HG03039 (cell line): ENCODE results near the gene RASL11B.

Experiments used
- ATAC-seq: cut with Tn5 transposase; IDR thresholded peaks from one replicate; pipeline ENCODE4 v1.9.1; 2021; ENCODE audit warnings: mild to moderate bottlenecking, moderate library complexity; ENCODE audit not compliant: unreplicated experiment

RASL11B gene

DNA sequence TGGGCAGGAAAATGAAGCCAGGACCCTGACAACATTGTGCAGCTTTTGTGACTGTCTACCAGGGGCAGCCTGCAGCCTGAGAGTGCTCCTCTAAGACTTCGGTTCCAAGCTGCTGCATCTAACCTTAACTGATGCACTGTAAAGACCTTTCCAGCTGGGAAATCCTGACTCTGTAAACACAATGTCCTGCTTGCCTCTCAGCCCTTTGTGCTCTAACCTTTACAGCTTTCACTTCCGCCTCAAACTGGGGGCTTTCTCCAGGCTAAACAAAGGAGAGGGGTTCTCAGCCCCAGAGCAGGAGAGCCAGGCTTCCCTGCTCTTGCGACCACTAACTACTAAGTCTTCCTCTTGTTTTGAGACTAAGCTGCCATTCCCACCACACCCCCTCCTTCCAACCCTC lies 19.3 kb upstream of the RASL11B start:
- ATAC-seq: no peak

DNA sequence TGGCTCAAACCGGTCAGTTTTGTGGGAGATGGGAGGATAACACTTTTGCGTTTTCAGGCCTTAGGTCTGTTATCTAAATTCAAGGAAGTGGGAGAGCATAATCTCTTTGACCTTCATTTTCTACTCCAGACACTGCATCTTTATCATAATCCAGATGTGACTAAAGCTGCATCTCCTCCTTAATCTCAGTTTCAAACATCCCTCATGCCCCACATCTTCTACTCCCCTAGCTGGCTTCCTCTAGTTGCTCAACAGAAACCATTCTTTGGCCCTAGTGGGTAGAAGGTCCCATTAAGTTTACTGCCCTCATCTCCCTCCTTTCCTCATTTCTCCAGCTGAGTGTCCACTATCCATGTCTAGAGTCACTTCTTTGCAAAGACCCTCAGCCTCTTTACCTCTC lies 18.8 kb upstream of the RASL11B start:
- ATAC-seq: no peak

DNA sequence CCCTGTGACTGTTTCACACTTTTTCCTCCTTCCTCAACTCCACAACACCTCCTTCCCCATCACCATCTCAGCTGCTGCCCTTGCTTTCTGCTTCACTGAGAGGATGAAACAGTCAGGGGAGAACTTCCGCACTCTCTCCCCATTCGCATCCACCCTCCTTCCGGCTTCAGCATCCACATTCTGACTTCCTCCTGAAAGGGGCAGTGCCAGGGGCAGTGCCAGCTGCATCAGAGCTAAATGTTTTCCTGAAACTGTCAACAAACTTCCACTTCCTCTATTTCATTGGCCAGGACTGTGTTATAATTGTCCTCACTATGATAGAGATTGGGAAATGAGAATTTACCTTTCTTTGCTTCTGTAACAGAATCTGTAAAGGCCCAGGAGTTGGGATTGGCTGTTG lies 18.2 kb upstream of the RASL11B start:
- ATAC-seq: no peak

DNA sequence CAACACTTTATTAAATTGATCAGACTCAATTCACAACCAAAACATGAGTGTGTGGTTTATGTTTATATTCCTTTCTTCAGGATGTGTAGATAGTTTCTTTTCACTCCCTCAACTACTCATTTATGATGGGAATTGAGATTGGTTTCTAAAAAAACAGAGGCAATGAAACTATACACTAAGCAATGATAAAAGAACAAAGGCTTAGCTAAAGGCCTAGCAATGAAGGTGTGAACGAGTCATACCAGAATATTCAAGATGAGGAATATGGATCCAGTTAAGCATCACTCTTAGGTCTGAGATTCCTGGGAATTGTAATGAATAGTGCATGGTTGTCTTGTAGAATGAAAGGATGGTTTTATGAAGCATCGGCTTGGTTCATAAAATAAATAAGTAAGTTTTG lies 17.5 kb upstream of the RASL11B start:
- no peak for ATAC-seq

DNA sequence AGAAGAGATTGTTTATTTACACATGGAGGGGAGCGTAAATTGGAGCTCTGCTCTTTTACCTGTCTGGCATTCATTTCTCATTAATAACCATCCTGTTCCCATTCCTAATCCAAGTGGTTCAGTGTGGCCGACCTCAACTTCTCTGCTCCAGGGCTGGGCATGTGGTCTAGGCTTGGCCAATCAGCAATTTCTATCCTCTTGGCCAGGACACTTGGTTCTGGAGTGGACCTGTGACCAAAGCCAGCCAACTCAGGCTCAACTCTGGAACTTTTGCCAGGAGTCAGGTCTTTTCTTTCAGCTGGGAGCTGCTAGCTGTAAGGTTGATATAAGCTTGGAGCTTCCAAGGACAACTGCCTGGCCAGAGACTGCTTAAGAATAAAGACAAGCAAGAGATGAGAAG lies 15.6 kb upstream of the RASL11B start:
- no peak for ATAC-seq

DNA sequence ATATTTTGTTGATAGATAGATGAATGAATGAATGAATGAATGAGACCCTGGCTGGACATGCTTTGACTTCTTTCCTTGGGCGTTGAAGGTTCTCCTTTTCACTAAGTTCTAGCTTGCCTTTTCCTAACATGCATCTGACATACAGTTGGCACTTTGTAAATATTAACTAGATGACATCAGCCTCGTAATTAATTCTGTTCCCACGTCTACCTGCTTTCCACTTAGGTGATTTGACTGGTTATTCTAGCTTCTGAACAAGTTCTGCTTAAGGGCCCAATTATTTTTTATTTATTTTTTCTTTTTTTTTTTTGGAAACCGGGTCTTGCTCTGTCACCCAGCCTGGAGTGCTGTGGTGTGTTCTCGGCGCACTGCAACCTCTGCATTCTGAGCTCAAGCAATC lies 13.9 kb upstream of the RASL11B start:
- no peak for ATAC-seq

DNA sequence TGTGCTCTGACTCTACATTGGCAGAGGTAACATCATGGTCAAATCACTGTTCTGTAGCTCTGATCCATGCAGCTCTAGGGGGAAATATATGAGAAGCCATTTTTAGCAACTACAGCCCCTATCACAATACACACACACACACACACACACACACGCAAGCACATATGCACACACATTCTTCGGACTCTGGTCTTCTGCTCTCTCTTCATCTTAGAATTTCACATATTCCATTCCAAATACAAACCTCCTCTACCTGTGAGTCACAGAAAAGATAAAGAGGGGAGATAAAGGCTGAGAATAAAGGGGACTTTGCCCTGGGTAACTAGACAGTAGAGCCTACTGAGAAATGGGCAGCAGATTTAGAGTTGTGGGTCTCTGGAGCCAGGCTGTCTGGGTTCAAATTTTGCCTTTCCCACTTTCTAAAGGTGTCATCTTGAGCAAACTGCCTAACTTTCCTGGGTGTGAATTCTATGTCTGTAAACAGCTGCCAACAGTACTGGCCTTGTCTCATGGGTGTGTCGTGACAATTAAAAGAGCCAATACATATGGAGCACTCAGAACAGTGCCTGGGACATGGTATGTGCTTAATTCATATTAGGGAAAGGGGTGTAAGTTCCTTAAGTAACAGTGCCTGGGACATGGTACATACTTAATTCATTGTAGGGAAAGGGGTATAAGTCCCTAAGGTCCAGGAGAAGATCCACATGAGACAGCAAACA lies 11.6 kb upstream of the RASL11B start:
- ATAC-seq: no peak

GRCh38 chr4:52852041-52852440 lies 10.1 kb upstream of the RASL11B start:
- no peak for ATAC-seq

DNA sequence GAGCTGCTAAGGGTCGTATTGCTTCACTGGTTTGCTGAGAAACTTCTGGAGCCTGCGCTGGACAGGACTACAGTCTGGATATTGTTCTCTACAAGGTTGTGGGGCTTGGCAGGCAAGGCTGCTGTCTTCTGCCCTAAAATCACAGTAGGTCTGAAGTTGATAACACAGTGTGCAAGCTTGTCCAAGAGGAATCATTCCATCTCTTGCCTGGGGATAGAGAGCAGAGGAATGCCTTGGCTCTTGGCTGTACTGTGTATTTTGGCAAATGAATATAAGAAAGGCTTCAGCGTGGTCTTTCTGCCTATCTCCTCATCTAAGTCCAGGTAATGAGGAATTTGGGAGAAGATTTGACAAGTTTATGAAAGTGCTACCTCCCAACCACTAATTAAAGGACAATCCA lies 9.4 kb upstream of the RASL11B start:
- ATAC-seq: no peak

GRCh38 chr4:52853351-52853750 lies 8.8 kb upstream of the RASL11B start:
- ATAC-seq: no peak

DNA sequence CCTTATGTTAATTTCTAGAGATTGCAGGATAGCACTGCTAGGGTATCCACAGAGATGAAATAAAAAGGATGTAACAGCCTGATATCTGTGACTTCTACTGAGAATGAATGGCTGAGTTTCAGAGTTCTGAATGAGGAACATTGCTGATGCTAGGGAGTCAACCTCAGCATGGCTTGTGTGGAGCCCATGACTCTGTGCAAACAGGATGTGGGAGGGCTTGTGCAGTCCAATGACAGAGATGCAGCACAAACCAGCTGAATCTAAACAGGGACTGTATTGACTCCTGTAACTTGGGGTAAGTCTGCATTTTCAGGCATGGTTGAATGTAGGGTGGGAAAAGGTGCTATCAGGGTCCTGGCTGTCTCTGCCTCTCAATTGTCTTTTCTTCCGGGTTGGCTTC lies 5.3 kb upstream of the RASL11B start:
- ATAC-seq: no peak

DNA sequence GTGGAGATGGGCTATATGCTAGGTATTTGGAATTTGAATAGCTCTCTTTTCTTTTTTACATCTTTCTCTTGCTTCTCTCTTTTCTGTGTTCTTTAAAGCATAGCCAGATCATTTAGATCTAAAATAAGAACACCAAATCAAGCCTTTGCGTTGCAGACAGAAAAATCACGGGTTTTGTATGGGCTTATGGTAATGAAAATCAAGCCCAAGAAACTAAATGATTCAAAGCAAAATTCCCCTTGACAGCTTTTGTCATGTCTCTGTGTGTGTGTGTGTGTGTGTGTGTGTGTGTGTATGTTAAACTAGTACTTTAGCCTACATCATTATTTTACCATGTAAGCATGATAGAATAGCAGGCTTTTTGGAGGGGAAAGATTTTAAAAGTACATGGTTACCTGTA lies 1.8 kb upstream of the RASL11B start:
- ATAC-seq: no peak

GRCh38 chr4:52861171-52861823 lies 820 bp upstream of the RASL11B start:
- ATAC-seq: no peak

DNA sequence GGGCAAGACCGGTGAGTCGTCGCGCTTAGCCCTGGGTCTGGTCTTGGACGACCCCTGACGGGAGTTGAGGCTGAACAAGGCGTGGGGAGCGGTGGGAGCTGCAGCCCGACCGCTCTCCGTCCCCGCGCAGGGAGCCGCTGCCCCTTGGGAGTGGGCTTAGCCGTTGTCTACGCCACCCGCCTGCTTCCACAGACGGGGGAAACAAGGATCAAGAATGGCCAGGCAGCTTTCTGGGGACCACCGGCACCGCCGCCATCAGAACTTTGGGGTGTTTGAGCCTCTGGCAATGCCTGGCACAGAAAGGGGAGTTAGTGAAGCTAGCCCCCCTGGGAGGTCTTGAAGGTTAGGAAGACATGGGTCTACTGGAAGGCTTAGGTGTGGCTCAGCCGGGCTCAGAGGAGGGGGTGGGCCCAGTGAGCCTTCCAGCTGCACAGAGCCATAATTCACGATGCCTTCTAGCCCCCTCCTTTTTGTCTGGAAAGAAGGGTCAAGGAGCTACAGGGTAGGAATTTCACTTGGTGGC lies 583 bp downstream of the RASL11B start:
- ATAC-seq: no peak

- no peak for ATAC-seq
Observed at GRCh38 chr4:52863324-52863723, 1.2 kb downstream of the RASL11B start.

DNA sequence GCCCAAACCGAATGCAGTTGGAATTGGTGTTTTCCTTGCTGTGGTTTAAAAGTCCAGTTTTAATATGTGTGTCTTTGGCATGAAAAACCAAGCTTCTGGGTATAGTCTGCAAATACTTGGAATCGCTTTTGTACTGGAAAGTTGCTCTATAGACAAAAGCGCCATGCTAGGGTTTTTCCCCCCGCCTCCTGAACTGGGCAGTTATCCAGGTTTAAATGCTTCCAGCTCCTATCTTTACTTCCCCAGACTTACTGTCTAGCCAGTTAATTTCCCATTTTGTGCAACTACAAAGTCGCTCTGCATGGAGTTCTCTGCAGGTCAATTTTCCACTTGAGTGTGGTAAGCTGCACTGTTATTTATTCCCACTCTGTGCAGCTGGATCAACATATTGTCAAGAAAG lies 2.7 kb downstream of the RASL11B start:
- ATAC-seq: no peak

- no peak for ATAC-seq
Observed at GRCh38 chr4:52865300-52865699, 3.2 kb downstream of the RASL11B start.

DNA sequence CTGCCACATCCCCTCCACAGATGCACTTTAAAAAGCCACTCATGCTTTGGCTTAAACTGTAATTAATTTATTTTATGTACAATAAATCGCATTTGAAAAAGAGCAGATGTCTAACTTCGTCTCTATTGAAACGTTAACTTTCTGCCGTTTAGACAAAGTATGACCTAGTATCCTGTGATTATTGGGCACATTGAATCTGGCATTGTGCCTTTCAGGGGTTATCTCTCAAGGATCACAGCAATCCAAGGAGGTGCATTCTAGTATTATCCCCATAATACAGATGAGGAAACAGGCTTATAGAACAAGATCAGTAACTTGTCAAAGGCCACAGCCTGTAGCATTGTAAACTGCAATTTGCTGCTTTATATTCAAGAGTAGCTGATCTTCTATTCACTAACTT lies 4.6 kb downstream of the RASL11B start:
- ATAC-seq: no peak

DNA sequence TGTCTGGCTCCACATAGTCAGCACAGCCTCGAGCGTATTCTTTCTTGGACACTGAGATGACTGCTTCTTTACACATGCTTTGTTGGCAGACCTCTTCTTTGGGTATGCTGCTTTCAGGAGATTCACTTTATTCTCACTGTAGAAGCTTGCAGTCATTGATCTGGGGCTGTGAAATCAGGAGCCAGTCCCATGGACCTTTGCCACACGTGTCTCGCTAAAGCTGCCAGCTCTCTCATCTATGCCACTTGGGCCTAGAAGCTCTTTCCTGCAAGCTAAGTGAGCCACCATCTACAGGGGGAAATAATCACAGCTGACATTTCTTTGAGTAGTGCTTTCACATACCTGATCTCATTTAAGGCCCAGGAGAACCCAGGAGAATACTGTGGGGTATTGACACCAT lies 5.0 kb downstream of the RASL11B start:
- no peak for ATAC-seq

DNA sequence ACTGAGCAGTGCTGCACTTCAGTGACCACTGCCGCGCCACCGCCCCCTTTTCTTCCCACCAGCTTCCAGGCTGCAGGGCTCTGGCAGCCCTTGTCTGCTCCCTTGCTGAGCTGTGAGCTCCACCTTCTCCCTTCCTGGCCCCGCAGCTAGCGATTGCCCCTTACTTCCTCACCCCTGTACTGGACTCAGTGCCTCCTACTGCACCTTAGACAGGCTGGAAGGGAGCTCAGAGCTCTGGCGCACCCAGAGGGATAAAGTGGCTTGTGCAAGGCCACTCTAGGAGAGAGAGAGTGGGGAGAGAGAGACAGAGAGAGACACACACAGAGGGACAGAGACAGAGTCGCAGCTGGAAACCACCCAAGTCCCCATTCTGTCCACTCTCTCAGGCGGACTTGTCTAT lies 6.0 kb downstream of the RASL11B start:
- no peak for ATAC-seq

GRCh38 chr4:52869196-52869595 lies 7.1 kb downstream of the RASL11B start:
- no peak for ATAC-seq

- no peak for ATAC-seq
Observed at GRCh38 chr4:52869656-52870055, 7.5 kb downstream of the RASL11B start.

DNA sequence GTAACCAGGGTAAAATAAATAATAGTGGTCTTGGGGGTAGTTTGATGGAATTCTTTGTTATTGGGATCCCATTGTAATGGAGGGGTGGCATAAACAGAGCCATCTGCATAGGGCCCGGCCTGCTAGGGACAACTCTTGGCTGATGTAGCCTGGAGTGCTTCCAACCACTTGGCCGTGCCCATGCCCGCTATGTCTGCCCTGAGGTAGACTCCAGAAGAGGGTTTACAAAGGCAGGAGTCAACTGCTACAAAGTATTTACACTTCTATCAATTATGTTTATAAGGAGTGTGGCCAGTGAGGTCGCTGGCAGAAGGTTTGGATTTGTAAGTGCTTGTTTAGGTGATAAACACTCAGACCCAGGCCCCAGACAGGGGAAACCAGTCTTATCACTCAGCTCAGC lies 8.1 kb downstream of the RASL11B start:
- ATAC-seq: no peak
